SK-N-SH (cell line): Measurements from ENCODE around the gene WNT5A. TPM values are rescaled to one million over a fixed set of nuclear protein-coding genes. Genes with fewer than 3 reads are reported as not detected.
A peak's percentile ranks its signal among the peaks of the same experiment; 100 is the strongest.

Experiments
- CTCF ChIA-PET: fragments of 300-600, 350-600 bp; formaldehyde crosslinking; extraction: SDS; loops from one replicate; lab custom pipeline; 2021; lab: Yijun Ruan, JAX
- POLR2A ChIA-PET: fragments of 350-600 bp; sonication (Branson Sonifier 250); formaldehyde crosslinking; extraction: SDS; loops from one replicate; lab custom pipeline; 2020; ENCODE audit warnings: antibody characterized with exemption, inconsistent platforms; lab: Yijun Ruan, JAX
- DNase-seq: peaks from one replicate; pipeline ENCODE4 v3.0.0; 2012
- H2AFZ ChIP-seq: fragments of 200-600 bp; sonication (generic); 2 replicates; pipeline ENCODE4 v1.8.1; 2016; ENCODE audit warnings: antibody characterized with exemption, mild to moderate bottlenecking, low read depth
- H3F3A ChIP-seq: fragments of 200-600 bp; sonication (generic); replicated peaks from 2 replicates; pipeline ENCODE3; 2016; ENCODE audit warnings: antibody characterized with exemption, mild to moderate bottlenecking; ENCODE audit not compliant: insufficient read depth
- H3K27ac ChIP-seq, 2 experiments: fragments of 200-500 bp in 1 of 2; fragments of 200-600 bp in 1 of 2; sonication (Bioruptor generic) in 1 of 2; sonication (generic), shearing (Covaris generic) in 1 of 2; 2 replicates each; pipeline versions ENCODE4 v1.5.1 to v1.6.1; 2014 to 2016; ENCODE audit warnings: low read depth in 2 of 2, inconsistent platforms in 1 of 2, low read length in 1 of 2, mild to moderate bottlenecking in 1 of 2, mixed read lengths in 1 of 2
- H3K27me3 ChIP-seq: fragments of 200-600 bp; sonication (generic), shearing (Covaris generic); 2 replicates; pipeline ENCODE4 v1.6.1; 2016; ENCODE audit warnings: mixed run types; ENCODE audit not compliant: insufficient read depth
- H3K36me3 ChIP-seq, 2 experiments: fragments of 200-500 bp in 1 of 2; fragments of 200-600 bp in 1 of 2; sonication (Bioruptor generic) in 1 of 2; sonication (generic) in 1 of 2; replicated peaks in 1 of 2; 2 replicates each; pipeline versions ENCODE3 to v1.5.1; 2014 to 2016; ENCODE audit warnings: low read length in 1 of 2, mild to moderate bottlenecking in 1 of 2; ENCODE audit not compliant: insufficient read depth in 2 of 2, control insufficient read depth in 1 of 2
- H3K4me1 ChIP-seq, 2 experiments: fragments of 200-500 bp in 1 of 2; fragments of 200-600 bp in 1 of 2; sonication (Bioruptor generic) in 1 of 2; sonication (generic), shearing (Covaris generic) in 1 of 2; 2 replicates each; pipeline versions ENCODE4 v1.5.1 to v1.6.1; 2014 to 2016; ENCODE audit warnings: low read depth in 1 of 2, low read length in 1 of 2, mixed run types in 1 of 2; ENCODE audit not compliant: insufficient read depth in 2 of 2, control insufficient read depth in 1 of 2
- H3K4me2 ChIP-seq: fragments of 200-600 bp; sonication (generic), shearing (Covaris generic); 2 replicates; pipeline ENCODE4 v1.6.1; 2017; ENCODE audit warnings: mixed run types
- H3K4me3 ChIP-seq, 2 experiments: fragments of 200-500 bp in 1 of 2; fragments of 200-600 bp in 1 of 2; sonication (Bioruptor generic) in 1 of 2; sonication (generic), shearing (Covaris generic) in 1 of 2; 2 replicates each; pipeline versions ENCODE4 v1.5.1 to v1.8.1; 2014 to 2016; ENCODE audit warnings: low read depth in 2 of 2, inconsistent platforms in 1 of 2, low read length in 1 of 2, mild to moderate bottlenecking in 1 of 2, mixed read lengths in 1 of 2, moderate library complexity in 1 of 2
- H3K79me2 ChIP-seq: fragments of 200-600 bp; sonication (generic); 2 replicates; pipeline ENCODE4 v1.8.1; 2017; ENCODE audit warnings: mild to moderate bottlenecking; ENCODE audit not compliant: insufficient read depth
- H3K9ac ChIP-seq: fragments of 200-600 bp; sonication (generic); 2 replicates; pipeline ENCODE4 v1.6.1; 2017; ENCODE audit warnings: mixed run types
- H3K9me2 ChIP-seq: fragments of 200-600 bp; sonication (generic); 2 replicates; pipeline ENCODE4 v1.6.1; 2017; ENCODE audit warnings: mixed run types
- H3K9me3 ChIP-seq: fragments of 200-600 bp; sonication (generic); 2 replicates; pipeline ENCODE4 v1.6.1; 2017; ENCODE audit warnings: mixed run types, mild to moderate bottlenecking, moderate library complexity
- H4K20me1 ChIP-seq: fragments of 200-600 bp; sonication (generic); 2 replicates; pipeline ENCODE4 v1.6.1; 2017; ENCODE audit warnings: mild to moderate bottlenecking, mixed run types; ENCODE audit not compliant: insufficient read depth
- ELF1 ChIP-seq: IDR thresholded peaks from 2 replicates; pipeline ENCODE4 v1.4.0; 2012
- FOXJ3 ChIP-seq: sonication (generic); formaldehyde crosslinking; IDR thresholded peaks from 2 replicates; pipeline ENCODE4 v1.5.1; 2020; ENCODE audit warnings: mild to moderate bottlenecking, missing genetic modification reagents
- GABPA ChIP-seq: IDR thresholded peaks from 2 replicates; pipeline ENCODE4 v1.4.0; 2012; ENCODE audit warnings: low read depth, mild to moderate bottlenecking
- GATA2 ChIP-seq: sonication (generic); formaldehyde crosslinking; IDR thresholded peaks from 2 replicates; pipeline ENCODE4 v1.5.0; 2020; ENCODE audit warnings: mild to moderate bottlenecking, missing genetic modification reagents
- IRF3 ChIP-seq: fragments of 150-350 bp; IDR thresholded peaks from 2 replicates; pipeline ENCODE4 v1.6.1; 2016; ENCODE audit warnings: mild to moderate bottlenecking, low read depth, low read length
- MEF2A ChIP-seq: IDR thresholded peaks from 2 replicates; pipeline ENCODE4 v1.4.0; 2012; ENCODE audit warnings: low read depth, borderline replicate concordance
- MXI1 ChIP-seq: IDR thresholded peaks from 2 replicates; pipeline ENCODE4 v1.6.1; 2012; ENCODE audit warnings: mild to moderate bottlenecking, low read depth, low read length, improper control_type of control experiment
- NRF1 ChIP-seq: IDR thresholded peaks from 2 replicates; pipeline ENCODE4 v1.6.1; 2012; ENCODE audit warnings: low read depth, mild to moderate bottlenecking, low read length
- PBX3 ChIP-seq: IDR thresholded peaks from 2 replicates; pipeline ENCODE4; 2012
- POLR2AphosphoS5 ChIP-seq: IDR thresholded peaks from 2 replicates; pipeline ENCODE4 v1.6.1; 2012; ENCODE audit warnings: low read depth, low read length
- SIN3A ChIP-seq: IDR thresholded peaks from 2 replicates; pipeline ENCODE4 v1.6.1; 2012; ENCODE audit warnings: low read depth, mild to moderate bottlenecking, low read length, moderate library complexity, borderline replicate concordance
- USF1 ChIP-seq: IDR thresholded peaks from 2 replicates; pipeline ENCODE4 v1.4.0; 2012; ENCODE audit warnings: low read depth, borderline replicate concordance
- YY1 ChIP-seq: IDR thresholded peaks from 2 replicates; pipeline ENCODE4 v1.4.0; 2012; ENCODE audit warnings: low read depth, mild to moderate bottlenecking
- WGBS: methylation state at CpG from one replicate; pipeline ENCODE4 v1.1.6; 2017; ENCODE audit warnings: low lambda C conversion rate; 5-methylcytosine and 5-hydroxymethylcytosine counted together
- polyA plus RNA-seq, 3 experiments: library from polyadenylated mRNA; depleted of rRNA; stranded (reverse); fragments of >200 nt; gene quantifications; 2 replicates each; pipeline ENCODE4 v1.2.3, GENCODE V29; 2012
- TF ChIP-seq, protein P1 (sequence below): IDR thresholded peaks from 2 replicates; pipeline ENCODE4 v1.6.1; 2012; ENCODE audit warnings: mild to moderate bottlenecking, low read depth, low read length, moderate library complexity

WNT5A gene
- polyA plus RNA-seq, 1 of the 3 experiments (the other 2 are of a cell fraction): 30.7 TPM

GRCh38 chr3:55484191-55484689 lies 2.9 kb downstream of the WNT5A start:
- no peaks in the 10 kb centered on the region for H4K20me1 ChIP-seq
- CTCF ChIA-PET: interaction anchor here (0.7 to 4.1 kb wide), 8 partner anchors 8 to 767 kb away, joined by 3 to 24 read pairs (median 4); no protein-coding TSS in a partner anchor
- peaks cover 6 to 8% of the 10 kb centered on the region in 2 experiments for H3K36me3 ChIP-seq
- H3K9me2 ChIP-seq: no peaks in the 10 kb centered on the region
- no peaks in the 10 kb centered on the region for H3K27me3 ChIP-seq
- peak overlapping the region; percentile 98 for H3K4me2 ChIP-seq
- peak overlapping the region; percentile 78 to 83; a peak in 3 of 4 replicates for H3K4me3 ChIP-seq
- H3K4me1 ChIP-seq: peaks cover 0 to 29% of the 10 kb centered on the region in 2 experiments; a peak in 2 of 4 replicates
- POLR2A ChIA-PET: no interaction called here
- TF ChIP-seq MEF2A: no peak
- TF ChIP-seq YY1: no peak
- TF ChIP-seq NRF1: no peak
- TF ChIP-seq USF1: no peak
- TF ChIP-seq ELF1: no peak
- no peak for TF ChIP-seq GATA2
- no peak for TF ChIP-seq SIN3A
- TF ChIP-seq POLR2AphosphoS5: no peak
- TF ChIP-seq MXI1: no peak
- no peak for TF ChIP-seq PBX3
- TF ChIP-seq, protein P1, sequence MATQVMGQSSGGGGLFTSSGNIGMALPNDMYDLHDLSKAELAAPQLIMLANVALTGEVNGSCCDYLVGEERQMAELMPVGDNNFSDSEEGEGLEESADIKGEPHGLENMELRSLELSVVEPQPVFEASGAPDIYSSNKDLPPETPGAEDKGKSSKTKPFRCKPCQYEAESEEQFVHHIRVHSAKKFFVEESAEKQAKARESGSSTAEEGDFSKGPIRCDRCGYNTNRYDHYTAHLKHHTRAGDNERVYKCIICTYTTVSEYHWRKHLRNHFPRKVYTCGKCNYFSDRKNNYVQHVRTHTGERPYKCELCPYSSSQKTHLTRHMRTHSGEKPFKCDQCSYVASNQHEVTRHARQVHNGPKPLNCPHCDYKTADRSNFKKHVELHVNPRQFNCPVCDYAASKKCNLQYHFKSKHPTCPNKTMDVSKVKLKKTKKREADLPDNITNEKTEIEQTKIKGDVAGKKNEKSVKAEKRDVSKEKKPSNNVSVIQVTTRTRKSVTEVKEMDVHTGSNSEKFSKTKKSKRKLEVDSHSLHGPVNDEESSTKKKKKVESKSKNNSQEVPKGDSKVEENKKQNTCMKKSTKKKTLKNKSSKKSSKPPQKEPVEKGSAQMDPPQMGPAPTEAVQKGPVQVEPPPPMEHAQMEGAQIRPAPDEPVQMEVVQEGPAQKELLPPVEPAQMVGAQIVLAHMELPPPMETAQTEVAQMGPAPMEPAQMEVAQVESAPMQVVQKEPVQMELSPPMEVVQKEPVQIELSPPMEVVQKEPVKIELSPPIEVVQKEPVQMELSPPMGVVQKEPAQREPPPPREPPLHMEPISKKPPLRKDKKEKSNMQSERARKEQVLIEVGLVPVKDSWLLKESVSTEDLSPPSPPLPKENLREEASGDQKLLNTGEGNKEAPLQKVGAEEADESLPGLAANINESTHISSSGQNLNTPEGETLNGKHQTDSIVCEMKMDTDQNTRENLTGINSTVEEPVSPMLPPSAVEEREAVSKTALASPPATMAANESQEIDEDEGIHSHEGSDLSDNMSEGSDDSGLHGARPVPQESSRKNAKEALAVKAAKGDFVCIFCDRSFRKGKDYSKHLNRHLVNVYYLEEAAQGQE: no peak
- no peak for TF ChIP-seq FOXJ3
- TF ChIP-seq IRF3: no peak
- no peak for TF ChIP-seq GABPA
- no peak for DNase-seq
- H3F3A ChIP-seq: peaks cover 4% of the 10 kb centered on the region
- H3K79me2 ChIP-seq: peaks cover 87% of the 10 kb centered on the region
- peak overlapping the region in 1 of 2 experiments; percentile 88; a peak in 2 of 4 replicates for H3K27ac ChIP-seq
- H3K9ac ChIP-seq: peak overlapping the region; percentile 96
- no peaks in the 10 kb centered on the region for H3K9me3 ChIP-seq
- 90% methylated on average over 18 of the region's 20 CpGs for WGBS
- H2AFZ ChIP-seq: no peak overlapping the region
